Erythroblast (primary cell): ENCODE results near the gene CLDN14.

Experiments used
- GATA1 ChIP-seq: IDR thresholded peaks from 2 replicates; pipeline ENCODE4 v1.6.1; 2011; ENCODE audit warnings: low read depth, mild to moderate bottlenecking, control low read depth, low read length, moderate library complexity
- POLR2A ChIP-seq: IDR thresholded peaks from 2 replicates; pipeline ENCODE4 v1.6.1; 2011; ENCODE audit warnings: mild to moderate bottlenecking, low read length

- TF ChIP-seq POLR2A (no peak), GATA1 (no peak)
Measured at GRCh38 chr21:36411301-36411700, 68.6 kb downstream of the CLDN14 start.
